ENCODE measurements around the gene SCG5.
"Not testable (repeated sequence)": the region's sequence is repeated elsewhere in the genome, so short reads cannot be mapped to it uniquely, and the experiment has no call there.

Gene SCG5, protein sequence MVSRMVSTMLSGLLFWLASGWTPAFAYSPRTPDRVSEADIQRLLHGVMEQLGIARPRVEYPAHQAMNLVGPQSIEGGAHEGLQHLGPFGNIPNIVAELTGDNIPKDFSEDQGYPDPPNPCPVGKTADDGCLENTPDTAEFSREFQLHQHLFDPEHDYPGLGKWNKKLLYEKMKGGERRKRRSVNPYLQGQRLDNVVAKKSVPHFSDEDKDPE

DNA sequence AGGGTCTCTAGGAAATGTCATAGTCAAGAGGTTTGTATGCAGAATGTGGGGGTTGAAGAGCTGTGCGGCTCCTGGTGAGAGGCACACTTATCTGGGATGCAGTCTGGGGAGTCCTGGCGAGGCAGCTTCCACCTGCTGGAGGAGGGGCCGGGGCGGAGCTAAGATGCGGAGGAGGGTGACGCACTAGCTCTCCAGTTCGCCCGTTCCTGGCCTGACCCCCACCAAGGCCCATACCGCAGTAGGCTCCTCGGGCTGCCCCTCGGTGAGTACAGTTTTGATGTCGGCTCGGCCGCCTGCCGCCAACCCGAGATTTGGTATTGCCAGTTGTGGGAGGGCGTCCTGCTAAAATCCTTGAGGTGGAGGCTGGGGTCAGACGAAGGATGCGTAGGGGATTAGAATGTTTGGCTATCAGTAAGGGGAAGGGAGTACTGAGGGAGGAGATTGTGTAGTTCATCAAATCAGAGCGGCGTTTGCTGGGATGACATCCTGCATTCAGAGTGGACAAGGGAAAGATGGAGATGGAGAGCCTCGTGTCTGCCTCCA, at the start of gene SCG5:
Gene SCG5 (plus strand): TSS at position 194 of the 543 bp plus-strand sequence. CDS start 1,883 bp downstream, outside the sequence.
- no peak for DNase-seq (ENCODE audit: low read depth in 2 of 2)

DNA sequence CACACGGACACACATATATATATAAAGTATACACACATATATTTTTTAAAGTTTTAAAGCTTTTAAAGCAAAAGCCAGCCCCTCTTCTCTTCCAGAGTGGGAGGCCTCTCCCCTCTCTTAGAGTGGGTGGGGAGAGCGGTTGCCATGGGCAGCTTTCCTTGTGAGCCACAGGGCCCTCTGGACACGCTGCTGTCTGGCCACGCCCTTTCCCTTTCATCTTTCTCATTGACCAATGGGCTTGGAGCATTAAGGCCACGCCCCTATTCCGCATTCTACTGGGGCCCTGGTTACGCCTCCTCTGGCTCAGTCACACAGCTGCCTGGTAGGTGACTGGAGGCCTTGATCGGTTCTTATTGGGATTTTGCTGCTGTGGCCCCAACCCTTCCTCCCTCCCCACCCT, 48.4 kb upstream of the SCG5 start, which contains the start of gene GOLGA8N:
Gene GOLGA8N (plus strand): TSS at position 306 of the 400 bp plus-strand sequence.
- not testable (repeated sequence) for DNase-seq (ENCODE audit: low read depth in 2 of 2)

DNA sequence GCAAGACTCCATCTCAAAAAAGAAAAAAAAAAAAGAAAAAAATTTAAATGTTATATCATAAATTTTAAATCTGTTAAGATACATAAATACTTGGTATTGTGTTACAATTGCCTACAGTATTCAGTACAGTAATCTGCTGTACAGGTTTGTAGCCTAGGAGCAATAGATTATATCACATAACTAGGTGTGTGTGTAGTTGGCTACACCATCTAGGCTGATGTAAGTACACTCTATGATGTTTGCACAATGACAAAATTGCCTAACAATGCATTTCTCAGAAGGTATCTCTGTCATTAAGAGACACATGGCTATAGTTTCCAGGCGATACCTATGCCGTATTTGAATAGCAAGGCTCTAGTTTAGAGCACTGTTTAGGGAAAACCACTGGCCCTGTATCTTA, 32.0 kb upstream of the SCG5 start:
- DNase-seq (ENCODE audit: low read depth in 2 of 2), result not testable (repeated sequence)

DNA sequence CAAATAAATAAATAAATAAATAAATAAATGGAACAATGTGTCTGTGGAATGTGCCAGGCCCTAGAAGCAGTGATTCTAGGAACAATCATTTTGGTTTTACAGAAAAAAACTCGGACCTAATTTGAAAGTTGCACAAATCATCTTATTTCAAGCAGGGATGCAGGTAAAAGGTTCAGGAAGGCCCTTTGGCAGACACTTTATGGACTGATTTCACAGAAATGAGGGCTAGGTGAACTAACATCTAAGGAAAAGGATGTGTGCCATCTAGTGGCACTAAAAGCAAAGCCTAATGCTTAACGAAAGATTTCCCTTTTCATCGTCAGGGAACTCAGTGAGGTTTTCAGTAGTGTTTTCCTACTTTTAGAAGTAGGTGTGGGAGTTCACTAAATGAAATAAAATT, 30.8 kb upstream of the SCG5 start:
- not testable (repeated sequence) for DNase-seq (ENCODE audit: low read depth in 2 of 2)

DNA sequence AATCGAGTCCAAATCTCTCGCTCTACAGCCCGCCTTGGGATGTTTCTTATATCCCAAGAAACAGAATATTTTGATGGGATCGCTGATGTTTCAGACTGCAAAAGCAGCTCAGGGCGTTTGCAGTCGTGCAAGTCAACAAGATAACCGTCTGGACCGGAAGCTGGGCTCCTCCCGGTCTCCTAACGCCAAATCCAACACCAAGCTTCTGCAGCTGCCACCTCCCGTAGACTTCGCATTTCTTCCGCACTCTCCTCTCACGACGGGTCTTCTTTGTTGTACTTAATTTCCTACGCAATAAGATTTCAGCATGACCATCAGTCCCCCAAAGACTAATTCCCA, 26.8 kb upstream of the SCG5 start:
- DNase-seq (ENCODE audit: low read depth in 2 of 2), result peak in 1 of 2 donors; percentile 1

DNA sequence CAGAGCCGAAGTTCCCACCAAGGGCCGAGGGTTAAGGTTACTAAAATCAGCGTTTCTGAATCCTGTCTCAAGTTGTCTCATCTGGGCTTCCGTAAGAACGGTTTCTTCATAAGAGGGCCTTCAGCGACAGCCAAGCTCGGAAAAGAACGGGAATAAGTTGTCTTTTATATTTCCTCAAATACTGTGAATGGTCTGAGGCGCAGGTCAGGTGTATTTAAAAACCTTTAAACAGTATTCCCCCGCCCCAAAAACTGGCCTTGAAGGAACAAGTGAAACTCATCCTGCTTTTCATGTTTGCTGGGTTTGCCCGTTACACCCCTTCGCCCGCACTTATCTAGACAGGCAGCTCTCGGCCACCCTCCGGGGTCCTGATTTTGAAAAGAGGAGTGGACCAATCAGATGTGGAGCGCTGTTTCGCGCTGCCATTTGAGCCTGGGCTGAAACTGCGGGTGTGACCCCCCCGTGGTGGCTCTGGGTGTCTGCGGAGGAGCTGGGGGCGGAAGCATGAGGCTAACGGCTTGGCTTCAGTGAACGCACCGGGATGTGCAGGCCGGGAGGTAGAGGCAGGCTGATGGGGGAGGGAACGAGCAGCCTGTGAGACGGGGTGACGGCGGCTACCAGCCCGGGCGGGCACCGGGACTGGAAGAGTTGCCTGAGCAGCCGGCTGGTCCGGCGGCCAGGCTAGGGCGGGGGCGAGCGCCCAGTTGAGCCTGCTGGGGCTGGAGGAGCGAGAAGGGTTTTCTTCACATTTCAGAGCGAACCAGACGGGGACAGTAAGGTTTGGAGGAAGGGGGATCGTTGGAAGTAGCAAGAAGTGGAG, 26.2 kb upstream of the SCG5 start, which contains the start of gene ARHGAP11A:
Gene ARHGAP11A (plus strand): TSS at position 454 of the 820 bp plus-strand sequence. CDS start 708 bp downstream, outside the sequence.
- DNase-seq (ENCODE audit: low read depth in 2 of 2), result peak; percentile 62 to 65

DNA sequence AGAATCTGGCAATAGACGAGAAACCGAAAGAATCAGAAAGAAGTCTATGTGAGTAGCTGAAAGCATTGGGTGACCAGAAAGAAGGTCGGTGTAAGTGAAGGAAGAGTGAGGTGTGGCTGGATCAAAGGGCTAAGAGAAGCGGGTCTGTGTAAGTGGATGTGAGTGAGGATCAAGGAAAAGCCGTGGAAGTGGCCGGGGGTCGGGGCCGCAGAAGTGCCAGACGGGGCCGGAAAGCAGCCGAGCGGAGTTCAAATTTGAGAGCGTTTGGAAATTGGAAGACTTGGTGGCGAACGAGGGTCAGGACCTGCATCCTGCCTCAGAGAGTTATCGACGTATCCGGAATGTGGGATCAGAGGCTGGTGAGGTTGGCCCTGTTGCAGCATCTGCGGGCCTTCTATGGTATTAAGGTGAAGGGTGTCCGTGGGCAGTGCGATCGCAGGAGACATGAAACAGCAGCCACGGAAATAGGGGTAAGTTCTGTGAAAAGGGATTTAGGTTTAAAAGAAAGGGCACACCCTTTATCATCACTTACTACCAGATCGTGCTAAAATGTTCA, 25.6 kb upstream of the SCG5 start:
- not testable (repeated sequence) for DNase-seq (ENCODE audit: low read depth in 2 of 2)

DNA sequence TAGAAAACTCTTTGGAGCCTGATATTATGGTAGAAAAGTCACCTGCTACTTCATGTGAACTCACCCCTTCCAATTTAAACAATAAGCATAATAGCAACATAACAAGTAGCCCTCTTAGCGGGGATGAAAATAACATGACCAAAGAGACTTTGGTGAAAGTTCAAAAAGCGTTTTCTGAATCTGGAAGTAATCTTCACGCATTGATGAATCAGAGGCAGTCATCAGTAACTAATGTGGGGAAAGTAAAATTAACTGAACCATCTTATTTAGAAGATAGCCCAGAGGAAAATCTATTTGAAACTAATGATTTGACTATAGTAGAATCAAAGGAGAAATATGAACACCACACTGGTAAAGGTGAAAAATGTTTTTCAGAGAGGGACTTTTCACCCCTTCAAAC, 5.1 kb upstream of the SCG5 start:
- no peak for DNase-seq (ENCODE audit: low read depth in 2 of 2)

DNA sequence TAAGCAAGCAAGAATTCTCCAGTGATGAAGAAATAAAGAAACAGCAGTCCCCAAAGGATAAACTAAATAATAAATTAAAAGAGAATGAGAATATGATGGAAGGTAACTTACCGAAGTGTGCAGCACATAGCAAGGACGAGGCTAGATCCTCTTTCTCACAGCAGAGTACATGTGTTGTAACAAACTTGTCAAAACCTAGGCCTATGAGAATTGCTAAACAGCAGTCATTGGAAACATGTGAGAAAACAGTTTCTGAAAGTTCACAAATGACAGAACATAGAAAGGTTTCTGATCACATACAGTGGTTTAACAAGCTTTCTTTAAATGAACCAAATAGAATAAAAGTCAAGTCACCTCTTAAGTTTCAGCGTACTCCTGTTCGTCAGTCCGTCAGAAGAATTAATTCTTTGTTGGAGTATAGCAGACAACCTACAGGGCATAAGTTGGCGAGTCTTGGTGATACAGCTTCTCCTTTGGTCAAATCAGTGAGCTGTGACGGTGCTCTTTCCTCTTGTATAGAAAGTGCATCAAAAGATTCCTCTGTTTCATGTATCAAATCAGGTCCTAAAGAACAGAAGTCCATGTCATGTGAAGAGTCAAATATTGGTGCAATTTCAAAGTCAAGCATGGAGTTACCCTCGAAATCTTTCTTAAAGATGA, 4.5 kb upstream of the SCG5 start:
- DNase-seq (ENCODE audit: low read depth in 2 of 2), result no peak

DNA sequence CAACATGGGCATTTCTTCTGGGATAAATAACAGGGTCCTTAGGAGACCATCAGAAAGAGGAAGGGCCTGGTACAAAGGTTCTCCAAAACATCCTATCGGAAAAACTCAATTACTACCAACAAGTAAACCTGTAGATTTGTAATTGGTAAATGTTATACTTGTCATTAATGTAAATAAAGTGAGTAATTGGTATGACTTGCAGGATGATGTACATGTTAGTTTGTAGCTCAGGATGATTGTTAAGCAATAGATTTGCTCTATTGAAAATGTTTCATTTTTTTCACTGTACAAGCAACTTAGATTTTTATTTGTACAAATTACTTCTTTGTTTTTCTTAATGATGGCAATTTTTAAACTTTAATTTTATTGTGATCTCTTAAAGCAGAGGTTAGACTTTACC, 3.8 kb upstream of the SCG5 start:
- no peak for DNase-seq (ENCODE audit: low read depth in 2 of 2)

DNA sequence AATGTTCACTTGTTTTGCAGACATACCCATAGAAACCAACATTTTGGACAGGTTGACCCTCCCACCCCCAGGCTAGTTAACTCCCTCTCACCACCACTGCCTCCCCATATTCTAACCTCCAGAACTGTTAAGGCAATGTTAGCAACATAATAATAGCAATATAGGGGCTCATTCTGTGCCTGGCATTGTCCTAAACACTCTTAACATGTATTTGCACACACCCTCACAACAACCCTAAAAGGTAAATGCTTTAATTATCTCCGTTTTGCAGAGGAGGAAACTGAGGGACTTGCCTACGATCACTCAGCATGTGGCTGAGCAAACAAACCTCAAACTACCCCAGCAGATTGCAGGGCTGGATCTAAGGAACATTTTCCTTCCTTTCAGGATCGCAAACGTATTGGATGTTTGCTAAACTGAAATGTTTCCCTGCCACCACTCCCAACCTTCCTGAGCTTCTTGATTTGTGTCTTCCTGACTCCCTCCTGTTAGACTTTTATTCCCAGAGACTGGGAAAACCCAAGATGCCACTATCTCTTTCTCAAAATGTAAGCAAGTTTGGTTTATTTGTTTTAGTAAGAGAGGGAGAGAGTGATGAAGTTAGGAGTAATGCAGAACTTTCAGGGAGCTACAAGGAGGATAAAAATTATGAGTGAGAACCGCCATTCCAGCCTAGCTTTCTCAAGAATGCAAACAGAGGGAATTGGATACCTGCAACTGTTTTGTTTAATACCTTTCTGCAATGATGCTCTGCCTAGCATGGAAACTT, 1.3 kb downstream of the SCG5 start:
- DNase-seq (ENCODE audit: low read depth in 2 of 2), result no peak

DNA sequence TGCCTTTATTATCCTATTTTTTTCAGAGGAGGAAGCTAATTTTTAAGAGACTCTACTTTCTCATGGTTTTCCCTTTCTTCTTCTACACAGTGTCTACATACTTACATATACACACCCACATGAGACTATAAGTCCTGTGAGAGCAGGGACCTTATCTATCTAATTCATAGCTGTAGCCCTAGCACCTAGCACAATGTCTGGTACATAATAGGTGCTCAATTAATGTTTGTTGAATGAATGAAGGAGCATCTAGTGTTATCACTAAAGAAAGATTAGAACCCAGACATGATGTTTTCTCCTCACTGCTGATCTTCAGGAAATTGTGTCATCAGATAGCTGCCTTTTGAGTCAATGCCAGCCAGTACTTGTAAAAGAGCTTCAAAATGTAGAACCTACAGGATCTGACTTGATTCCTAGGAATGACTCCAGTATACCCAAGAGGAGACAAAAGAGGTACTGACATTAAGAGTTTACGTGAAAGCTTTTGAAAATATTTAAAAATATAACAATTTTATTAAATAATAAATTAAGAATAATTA, 2.5 kb downstream of the SCG5 start:
- no peak for DNase-seq (ENCODE audit: low read depth in 2 of 2)

DNA sequence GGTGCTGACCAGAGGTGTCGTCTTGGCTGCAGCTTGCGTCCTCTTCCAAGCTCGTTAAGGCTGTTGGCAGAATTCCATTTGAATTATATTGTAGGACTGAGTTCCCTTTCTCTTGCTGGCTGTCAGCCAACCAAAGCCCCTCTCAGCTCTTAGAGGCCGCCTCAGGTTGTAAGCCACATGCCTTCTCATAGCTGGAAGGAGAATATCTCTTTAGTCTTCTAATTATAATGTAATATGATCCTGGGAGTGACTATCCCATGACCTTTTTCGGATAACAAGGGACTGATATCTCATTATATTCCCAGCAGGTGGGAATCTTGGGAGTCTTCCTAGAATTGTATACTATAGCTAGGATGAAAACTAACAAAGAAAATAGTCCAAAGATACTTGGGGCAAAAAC, 4.8 kb downstream of the SCG5 start:
- DNase-seq (ENCODE audit: low read depth in 2 of 2), result no peak

DNA sequence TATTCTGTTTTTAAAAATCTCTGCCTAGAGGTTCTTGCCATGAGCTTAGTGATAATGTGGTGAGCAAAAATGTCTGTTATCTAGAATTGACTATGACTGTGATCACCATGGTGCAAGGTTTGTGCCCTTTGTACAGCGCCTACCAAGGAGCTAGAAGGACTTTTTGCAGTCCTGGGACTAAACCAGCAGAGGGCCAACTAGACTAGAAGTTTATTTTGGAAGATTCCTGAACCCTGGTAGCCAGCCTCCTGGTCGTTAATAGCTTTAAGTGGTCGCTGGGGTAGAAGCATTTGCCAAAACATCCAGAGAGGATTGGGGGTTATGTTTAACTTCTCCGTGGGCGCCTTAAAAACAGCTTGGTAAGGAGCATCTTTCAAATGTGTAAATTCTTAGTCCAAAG, 7.8 kb downstream of the SCG5 start:
- DNase-seq (ENCODE audit: low read depth in 2 of 2), result no peak

DNA sequence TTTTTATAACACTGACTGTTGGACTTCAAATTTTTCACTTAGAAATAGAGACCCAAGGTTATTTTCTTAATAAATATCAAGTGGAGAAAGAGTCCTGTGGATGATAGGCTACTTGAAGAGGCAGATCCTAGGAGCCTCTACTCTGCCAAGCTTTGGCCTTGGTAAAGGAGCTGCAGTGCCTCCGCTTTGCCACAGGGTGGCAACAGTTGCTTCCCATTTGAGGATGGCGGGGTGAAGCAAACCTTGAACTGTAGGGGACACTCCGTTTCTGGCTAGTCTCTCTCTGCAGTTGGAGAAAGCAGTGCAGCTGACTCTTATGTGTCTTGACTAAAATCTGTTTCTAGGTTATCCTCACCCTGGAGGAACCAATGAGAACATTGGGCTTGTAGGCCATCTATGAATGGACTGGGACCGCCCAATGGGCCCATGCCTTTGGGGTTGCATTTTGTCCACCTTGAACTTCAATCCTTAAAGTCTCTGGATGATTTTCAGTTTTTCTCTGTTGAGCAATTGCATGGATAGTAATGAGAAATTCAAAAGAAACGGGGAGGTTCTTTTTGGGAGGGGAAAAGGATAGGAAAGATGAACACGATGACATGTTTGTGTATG, 9.8 kb downstream of the SCG5 start:
- DNase-seq (ENCODE audit: low read depth in 2 of 2), result no peak

DNA sequence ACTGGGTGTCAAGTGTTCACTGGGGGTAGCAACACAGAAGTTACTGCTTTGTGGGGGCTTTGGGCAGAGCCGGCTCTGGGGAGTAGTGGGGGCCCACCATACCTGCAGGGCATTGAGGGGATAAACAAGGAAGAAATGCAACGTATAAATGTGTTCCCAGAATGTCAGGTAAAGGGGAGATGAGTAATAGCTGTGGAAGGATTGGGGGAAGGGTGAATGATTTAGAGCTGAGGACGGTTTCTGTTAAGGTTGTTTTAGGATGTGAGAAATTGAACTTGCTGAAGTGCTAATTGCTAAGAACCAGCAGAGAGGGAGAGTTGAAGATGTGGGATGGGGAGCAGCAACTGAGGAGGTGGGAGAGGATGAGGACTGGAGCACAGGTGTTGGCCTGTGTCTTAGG, 10.7 kb downstream of the SCG5 start:
- DNase-seq (ENCODE audit: low read depth in 2 of 2), result no peak

DNA sequence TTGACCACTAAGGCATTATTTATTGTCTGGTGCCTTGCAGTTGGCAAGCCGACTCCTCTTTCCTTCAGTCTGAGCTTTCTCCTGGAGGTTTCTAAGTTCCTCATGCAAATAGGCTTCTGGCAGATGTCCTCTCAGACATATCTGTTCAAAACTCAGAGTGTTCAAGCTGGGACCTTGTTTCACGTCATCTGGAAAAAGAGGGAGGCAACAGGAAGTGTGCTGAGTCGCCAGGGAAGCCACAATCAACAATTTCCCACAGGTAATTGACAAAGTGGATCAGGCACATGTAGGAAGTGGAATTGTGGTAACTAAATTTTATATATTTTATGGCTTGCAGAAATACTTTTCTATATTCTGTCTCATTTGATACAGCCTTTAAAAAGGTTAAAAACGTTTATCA, 14.6 kb downstream of the SCG5 start:
- DNase-seq (ENCODE audit: low read depth in 2 of 2), result no peak

DNA sequence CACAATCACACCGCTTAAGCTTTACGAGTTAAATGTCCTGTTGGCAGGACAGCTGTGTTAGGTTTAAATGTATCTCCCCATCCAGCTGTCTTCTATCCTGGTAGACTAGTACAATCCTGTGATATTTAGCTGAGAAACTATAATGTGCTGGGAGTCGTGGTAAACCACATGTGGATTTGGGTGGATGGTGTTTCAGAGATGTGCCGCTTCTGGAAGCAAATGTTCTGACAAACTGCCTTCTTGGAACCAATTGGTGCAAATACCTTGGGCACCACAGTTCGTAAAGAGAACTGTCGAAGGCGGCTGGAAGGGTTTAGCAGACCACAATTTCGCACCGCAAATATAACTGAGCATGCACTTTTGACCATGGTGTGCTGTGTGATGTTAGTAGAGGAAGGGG, 15.0 kb downstream of the SCG5 start:
- no peak for DNase-seq (ENCODE audit: low read depth in 2 of 2)

DNA sequence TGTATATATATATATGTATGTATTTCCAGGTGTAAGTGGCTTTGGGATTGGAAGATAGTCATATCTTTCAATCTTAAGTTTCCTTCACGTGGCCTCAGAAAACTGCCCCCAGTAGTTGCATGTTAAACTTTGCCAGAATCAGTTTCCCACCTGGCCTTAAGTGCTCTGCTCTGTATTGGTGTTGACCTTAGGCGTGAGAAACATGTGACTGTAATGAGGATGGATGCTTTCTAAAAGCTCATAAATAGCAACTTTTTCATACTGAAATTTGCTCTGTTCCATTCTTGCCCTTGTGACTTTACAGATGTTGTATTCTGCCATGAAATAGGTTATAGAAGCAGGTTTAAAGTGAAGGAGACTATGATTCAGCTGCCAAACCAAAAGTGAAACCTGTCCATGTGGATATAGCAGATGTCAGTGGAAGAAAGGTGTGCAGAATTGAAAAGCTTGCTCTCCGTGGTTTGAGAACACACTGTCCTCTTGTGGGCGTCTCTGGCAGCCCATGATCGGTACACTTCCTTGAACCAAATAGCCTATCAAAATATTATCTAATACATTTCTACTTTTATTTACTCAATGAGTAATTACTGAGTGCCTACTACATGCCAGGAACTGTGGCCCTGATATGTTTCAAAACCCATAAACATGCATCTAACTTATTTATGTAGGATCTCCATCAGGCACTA, 15.8 kb downstream of the SCG5 start:
- DNase-seq (ENCODE audit: low read depth in 2 of 2), result no peak

DNA sequence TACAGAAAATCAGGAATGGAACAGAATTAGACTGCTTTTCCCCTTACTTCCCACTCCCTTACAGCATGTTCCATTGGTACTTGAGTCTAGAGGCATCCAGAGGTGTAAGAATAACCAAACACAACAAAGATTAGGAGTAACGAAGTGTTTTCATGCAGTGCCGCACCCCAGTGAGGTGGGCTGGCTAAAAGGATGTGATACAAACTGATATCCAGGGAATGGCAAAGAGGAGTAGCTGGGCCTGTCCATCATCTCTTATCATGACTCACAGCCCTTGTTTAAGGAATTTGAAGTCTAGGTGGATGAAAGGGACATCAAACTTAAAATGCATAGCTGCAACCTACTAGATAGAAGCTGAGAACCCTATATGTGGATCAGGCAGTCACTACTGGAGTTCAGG, 16.4 kb downstream of the SCG5 start:
- no peak for DNase-seq (ENCODE audit: low read depth in 2 of 2)
